HG03103 (cell line): ENCODE data around the gene CACNG4.

ENCODE experiments used
- ATAC-seq: cut with Tn5 transposase; IDR thresholded peaks from one replicate; pipeline ENCODE4 v1.9.1; 2021; ENCODE audit warnings: low read depth; ENCODE audit not compliant: unreplicated experiment

CACNG4 gene

GRCh38 chr17:66983414-66984021 is 19.0 kb downstream of the CACNG4 start:
- ATAC-seq: no peak

- ATAC-seq: no peak
These were observed 20.2 kb downstream of the CACNG4 start for GRCh38 chr17:66984730-66985129.

GRCh38 chr17:66985338-66986237 is 21.1 kb downstream of the CACNG4 start:
- no peak for ATAC-seq

GRCh38 chr17:66986659-66987058 is 22.2 kb downstream of the CACNG4 start:
- no peak for ATAC-seq

- no peak for ATAC-seq
These were observed 22.6 kb downstream of the CACNG4 start for GRCh38 chr17:66987059-66987616.

GRCh38 chr17:66988069-66988798 is 23.7 kb downstream of the CACNG4 start:
- no peak for ATAC-seq

GRCh38 chr17:66989076-66989475 is 24.6 kb downstream of the CACNG4 start:
- no peak for ATAC-seq

GRCh38 chr17:66989579-66989978 is 25.1 kb downstream of the CACNG4 start:
- no peak for ATAC-seq

- no peak for ATAC-seq
These were observed 25.5 kb downstream of the CACNG4 start for GRCh38 chr17:66990047-66990446.

- ATAC-seq: no peak
These were observed 28.5 kb downstream of the CACNG4 start for GRCh38 chr17:66992911-66993442.

GRCh38 chr17:66994361-66994760 is 29.9 kb downstream of the CACNG4 start:
- ATAC-seq: no peak

GRCh38 chr17:66994930-66995535 is 30.5 kb downstream of the CACNG4 start:
- ATAC-seq: no peak

GRCh38 chr17:66995944-66996343 is 31.4 kb downstream of the CACNG4 start:
- no peak for ATAC-seq

GRCh38 chr17:66996926-66997325 is 32.4 kb downstream of the CACNG4 start:
- no peak for ATAC-seq

GRCh38 chr17:67003231-67003630 is 38.7 kb downstream of the CACNG4 start:
- ATAC-seq: no peak

- ATAC-seq: no peak
These were observed 39.7 kb downstream of the CACNG4 start for GRCh38 chr17:67004181-67004580.

GRCh38 chr17:67007266-67007665 is 42.8 kb downstream of the CACNG4 start:
- ATAC-seq: no peak

GRCh38 chr17:67008101-67008500 is 43.6 kb downstream of the CACNG4 start:
- no peak for ATAC-seq

- ATAC-seq: no peak
These were observed 47.1 kb downstream of the CACNG4 start for GRCh38 chr17:67011527-67012175.

GRCh38 chr17:67013891-67014290 is 49.4 kb downstream of the CACNG4 start:
- ATAC-seq: no peak
